GM19025 (cell line): ENCODE results near the gene TCF7.
"Not testable (repeated sequence)": the region's sequence is repeated elsewhere in the genome, so short reads cannot be mapped to it uniquely, and the experiment has no call there.

ENCODE experiments used
- ATAC-seq: cut with Tn5 transposase; IDR thresholded peaks from one replicate; pipeline ENCODE4 v1.9.1; 2021; ENCODE audit warnings: mild to moderate bottlenecking, low read depth, moderate library complexity; ENCODE audit not compliant: unreplicated experiment

The TCF7 gene

DNA sequence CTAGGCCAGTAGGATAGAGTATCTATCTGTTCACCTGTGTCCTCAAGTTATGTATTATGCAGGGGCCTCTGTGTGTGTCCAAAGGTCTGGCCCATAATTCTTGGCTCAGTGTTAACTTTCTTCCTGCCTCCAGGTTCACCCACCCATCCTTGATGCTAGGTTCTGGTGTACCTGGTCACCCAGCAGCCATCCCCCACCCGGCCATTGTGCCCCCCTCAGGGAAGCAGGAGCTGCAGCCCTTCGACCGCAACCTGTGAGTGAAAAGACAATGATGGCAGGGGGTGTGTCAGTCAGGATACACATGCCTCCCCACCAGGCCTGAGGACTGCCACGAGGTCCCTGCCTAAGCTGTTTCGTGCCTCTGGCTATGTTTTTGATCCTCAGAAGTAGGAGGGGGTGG is 27.6 kb downstream of the TCF7 start:
- ATAC-seq: no peak

GRCh38 chr5:134142806-134143205 is 28.3 kb downstream of the TCF7 start:
- no peak for ATAC-seq

DNA sequence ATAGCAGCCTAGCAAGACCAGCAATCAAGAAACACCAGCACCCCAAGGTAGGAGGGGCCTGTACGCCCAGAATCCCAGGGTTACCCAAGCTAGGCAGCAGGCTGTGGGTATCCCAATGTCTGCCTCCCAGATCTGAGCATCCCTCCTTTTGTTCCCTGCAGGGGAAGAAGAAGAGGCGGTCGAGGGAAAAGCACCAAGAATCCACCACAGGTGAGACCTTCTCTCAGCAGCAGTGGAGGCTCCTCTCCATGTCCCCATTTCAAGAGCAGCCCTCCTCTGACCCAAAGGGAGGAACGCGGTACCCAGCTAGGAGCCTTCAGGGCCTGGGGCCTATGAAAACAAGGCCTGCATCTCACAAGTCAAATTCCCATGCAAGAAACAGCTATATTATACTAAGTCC is 28.9 kb downstream of the TCF7 start:
- ATAC-seq: no peak

DNA sequence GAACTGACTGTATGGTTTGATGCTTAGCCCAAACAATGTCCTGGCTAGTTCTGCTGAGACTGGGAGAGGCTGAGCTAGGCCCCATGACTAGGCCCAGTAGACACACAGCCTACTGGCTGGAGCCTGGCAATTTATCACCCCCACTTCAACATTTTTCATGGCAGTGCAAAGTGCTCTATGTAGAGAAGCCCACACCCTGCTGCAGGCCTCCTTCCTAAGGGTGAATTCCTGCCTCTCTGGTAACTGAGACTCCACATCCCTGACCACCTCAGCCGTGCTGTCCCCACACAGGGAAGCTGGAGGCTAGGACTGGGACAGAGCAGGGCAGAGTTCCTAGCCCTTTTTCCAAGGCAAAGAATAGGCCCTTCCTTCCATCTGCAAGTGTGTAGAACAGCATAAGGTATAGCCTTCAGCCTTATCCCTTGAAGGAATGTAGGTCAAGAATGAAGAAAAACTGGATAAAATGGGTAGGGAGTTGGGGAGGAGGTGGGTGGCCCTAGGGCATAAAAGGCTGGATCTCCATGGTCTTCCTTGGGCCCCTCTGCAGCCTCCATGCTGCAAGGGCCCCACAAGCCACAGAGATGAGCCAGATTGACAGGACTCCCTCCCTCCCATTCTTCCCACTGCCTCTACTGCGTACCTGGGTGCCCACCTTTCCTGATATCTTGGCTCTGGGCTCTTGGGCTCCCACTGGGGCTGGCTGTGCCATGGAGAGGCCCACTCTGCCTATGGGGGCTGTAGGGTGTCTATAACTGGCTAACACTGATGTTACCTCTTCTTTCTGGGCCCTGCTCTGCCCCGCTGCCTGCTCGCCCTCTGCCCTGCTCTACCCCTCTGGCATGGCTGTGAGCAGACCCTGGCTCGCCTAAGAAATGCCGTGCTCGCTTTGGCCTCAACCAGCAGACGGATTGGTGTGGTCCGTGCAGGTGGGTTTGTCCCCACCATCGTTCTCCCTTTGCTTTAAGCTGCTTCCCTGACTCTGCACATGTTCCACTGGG is 29.8 kb downstream of the TCF7 start:
- ATAC-seq: no peak

DNA sequence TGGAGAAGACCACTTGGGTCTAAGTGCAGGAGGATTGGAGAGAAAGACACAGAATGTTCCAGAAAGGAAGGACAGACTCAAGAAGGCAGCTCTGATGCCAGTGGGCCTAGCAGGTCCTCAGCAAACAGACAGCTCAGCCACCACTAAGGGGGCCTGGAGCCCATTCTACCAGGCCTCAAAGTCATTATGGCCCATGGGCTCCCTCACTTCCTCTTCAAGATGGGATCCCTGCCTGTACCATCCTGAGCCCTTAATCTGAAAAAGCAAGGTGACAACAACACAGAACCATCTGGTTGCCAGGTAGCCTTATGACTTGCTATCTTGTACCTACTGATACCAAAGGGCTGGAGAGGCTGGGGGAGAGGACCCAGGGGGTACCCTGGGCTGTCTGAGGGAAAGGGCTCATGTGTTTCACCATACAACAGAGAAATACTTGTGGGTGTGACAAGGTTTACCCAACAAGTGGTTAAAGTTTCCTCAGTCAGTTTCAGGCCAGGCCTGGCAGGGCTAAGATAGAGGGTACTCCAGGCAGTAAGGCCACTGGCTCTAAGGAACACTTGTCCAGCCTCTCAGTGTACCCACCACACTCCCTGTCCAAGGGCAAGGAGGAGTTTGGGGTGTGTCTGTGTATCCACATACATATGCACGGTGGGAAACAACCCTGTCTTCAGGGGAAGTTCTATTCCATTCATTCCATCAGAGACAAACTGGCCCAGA is 30.7 kb downstream of the TCF7 start:
- ATAC-seq: no peak

GRCh38 chr5:134145779-134146581 is 31.5 kb downstream of the TCF7 start:
- ATAC-seq: peak; percentile 75

- ATAC-seq: no peak
These were observed 32.4 kb downstream of the TCF7 start for GRCh38 chr5:134146651-134147518.

DNA sequence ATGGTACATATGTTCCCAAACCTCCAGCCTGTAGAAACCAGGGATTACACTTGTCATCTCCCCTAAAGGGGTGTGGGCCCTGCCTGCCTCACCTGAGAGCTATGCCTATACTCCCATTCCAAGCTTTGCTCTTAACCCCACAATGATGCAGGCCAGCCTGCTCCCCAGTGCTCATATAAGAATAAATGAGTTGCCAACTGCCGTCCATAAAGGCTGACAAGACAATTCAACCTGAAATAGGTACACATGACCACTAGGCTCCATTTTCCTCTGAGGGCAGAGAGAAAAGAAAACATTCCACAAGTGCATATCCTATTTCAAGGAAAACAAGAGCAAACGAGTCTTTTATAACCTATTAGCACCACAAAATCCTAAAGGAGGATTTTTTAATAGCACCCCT is 33.8 kb downstream of the TCF7 start:
- no peak for ATAC-seq

DNA sequence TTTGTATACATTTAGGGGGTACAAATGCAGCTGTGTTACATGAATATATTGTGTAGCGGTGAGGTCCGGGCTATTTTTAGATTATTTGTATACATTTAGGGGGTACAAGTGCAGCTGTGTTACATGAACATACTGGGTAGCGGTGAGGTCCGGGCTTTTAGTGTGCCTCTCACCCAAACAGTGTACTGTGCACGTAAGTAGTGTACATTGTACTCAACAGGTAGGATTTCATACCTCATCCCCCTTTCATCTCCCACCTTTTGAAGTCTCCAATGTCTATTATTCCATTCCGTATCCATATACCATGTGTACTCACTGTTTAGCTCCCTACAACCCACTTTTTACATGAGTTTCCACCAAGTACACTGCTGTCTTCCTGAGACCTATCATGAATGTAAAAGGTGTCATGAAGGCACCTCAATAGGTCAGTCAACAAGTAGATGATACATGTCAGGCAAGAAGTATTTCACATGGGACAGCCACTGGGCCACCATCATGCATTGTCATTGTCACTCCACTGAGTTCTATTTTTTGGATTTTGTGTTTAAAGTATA is 34.6 kb downstream of the TCF7 start:
- no peak for ATAC-seq

DNA sequence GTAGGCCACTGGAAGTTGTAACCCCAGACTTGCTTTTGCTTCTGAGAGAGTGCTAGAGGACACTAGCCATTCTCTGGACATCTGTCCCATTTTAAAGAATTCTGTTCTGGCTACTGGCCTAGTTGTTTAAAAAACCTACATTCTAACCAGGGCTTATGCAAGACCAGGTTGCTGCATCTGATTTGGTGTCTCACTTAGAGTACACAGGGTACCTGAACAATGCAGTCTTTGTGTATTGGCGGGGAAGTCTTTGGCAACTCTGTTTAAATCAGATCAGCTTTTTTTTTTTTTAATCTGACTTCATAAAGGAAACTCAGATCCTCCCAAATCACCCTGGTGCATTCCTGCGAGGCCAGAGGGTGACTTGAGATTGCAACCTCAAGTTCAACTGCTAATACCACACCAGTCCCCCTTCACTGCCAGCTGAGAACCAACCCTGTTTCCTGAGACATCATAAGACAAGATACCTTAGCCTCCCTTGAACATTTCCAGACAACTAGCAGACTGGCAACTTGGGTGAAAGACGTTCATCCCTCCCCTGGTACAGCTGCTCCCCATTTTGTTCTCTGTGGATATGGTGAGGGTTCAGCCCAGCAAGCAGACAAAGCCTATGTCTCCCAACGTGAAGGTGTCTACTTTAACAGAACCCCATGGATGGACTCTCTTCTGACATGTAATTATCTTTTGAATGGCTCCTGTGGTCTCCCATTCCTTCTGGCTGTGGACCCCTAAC is 35.3 kb downstream of the TCF7 start:
- no peak for ATAC-seq

DNA sequence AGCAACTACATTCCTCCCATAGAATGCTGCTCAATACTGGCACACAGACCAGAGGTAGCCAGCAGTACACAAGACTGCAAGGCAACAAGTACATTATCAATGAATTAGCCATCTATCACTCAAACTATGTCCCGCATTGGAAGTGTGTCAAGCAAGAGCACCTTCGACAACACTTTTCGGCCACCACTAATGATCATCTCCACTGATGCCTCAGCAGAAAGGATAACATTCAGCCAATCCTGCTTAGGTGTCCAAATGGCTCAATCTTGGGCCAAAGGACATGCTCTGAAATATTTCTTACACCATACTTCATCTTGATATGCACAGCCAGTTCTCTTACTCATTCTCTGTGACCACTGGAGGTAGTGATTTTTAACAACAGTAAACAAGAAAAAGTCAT is 37.2 kb downstream of the TCF7 start:
- ATAC-seq: no peak

GRCh38 chr5:134152173-134152832 is 37.8 kb downstream of the TCF7 start:
- ATAC-seq: not testable (repeated sequence)

DNA sequence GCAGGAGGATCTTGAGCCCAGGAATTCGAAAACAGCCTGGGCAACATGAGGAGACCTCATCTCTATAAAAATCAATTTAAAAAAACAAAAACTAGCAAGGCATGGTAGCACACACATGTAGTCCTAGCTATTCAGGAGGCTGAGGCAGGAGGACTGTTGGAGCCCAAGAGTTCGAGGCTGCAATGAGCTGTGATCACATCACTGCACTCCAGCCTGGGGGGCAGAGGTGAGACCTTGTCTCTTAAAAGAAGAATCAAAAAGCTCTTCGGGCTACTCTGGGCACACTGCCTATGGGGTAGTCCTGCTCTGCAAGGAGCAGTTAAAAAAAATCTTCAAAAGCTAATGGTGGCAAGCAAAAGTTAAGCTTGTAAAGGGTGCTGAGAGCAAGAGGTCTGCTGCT is 38.8 kb downstream of the TCF7 start:
- ATAC-seq: no peak

GRCh38 chr5:134153657-134154056 is 39.2 kb downstream of the TCF7 start:
- ATAC-seq: no peak

GRCh38 chr5:134161513-134162395 is 47.3 kb downstream of the TCF7 start:
- no peak for ATAC-seq

DNA sequence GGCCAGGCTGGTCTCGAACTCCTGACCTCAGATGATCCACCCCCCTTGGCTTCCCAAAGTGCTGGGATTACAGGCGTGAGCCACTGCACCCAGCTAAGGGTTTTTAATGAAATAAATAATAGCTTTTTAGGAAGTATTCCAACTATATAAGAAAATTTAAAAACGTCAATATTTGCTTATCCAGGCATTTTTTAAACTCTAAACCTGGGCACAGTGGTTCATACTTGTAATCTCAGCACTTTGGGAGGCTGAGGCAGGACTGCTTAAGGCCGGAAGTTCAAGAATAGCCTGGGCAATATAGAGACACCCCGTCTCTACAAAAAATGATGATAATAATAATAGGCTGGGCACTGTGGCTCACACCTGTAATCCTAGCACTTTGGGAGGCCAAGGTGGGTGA is 48.1 kb downstream of the TCF7 start:
- no peak for ATAC-seq

DNA sequence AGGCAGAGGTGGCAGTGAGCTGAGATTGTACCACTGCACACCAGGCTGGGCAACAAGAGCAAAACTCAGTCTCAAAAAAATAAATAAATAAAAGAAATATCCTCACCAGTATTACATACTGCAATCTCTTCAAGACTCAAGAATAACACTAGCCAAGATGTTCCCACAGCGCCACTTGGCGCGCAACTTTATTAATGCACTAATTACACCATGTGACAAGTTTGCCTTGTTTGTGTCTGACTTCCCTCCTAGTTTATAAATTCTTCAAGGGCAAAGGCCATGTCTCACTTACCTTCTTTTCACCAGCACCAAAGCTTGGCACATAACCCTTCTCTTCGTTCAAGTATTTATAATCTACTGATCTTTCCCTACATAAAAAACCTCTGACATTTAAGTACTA is 57.5 kb downstream of the TCF7 start:
- no peak for ATAC-seq
